MM.1S (cell line): ENCODE data around the gene SCGB3A2.

Source experiments
- EZH2 ChIP-seq: fragments of 300-600 bp; sonication (generic); optimal IDR thresholded peaks from 2 replicates; pipeline ENCODE3; 2017; ENCODE audit warnings: low read depth, mild to moderate bottlenecking, antibody characterized with exemption, low read length, mixed read lengths
- EZH2phosphoT487 ChIP-seq: fragments of 300-600 bp; sonication (generic); IDR thresholded peaks from 2 replicates; pipeline ENCODE4 v1.6.1; 2018; ENCODE audit warnings: antibody characterized with exemption, low read length
- TF ChIP-seq, protein P1 (sequence below): fragments of 300-600 bp; sonication (generic); IDR thresholded peaks from 2 replicates; pipeline ENCODE4 v1.5.1; 2016; ENCODE audit warnings: antibody characterized with exemption, low read length, mixed read lengths

DNA sequence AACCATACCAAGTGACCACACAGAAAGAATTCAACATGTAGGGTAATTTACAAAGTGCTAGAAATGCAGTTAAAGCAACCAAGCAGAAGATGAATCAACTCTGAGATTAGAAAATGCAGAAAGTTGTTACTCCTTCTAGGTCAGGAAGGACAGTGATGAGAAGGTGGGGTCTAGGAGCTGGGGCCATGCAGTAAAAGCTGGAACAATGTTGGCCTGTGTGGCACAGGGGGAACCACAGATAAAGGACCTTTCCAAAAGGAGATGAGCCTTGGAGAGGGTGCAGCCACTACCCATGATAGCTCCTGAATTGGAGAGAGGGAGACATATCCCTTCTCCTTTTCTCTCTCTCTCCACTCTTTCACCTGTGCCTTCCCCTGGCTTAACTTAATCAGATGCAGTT, 2.4 kb upstream of the SCGB3A2 start:
- TF ChIP-seq, protein P1, sequence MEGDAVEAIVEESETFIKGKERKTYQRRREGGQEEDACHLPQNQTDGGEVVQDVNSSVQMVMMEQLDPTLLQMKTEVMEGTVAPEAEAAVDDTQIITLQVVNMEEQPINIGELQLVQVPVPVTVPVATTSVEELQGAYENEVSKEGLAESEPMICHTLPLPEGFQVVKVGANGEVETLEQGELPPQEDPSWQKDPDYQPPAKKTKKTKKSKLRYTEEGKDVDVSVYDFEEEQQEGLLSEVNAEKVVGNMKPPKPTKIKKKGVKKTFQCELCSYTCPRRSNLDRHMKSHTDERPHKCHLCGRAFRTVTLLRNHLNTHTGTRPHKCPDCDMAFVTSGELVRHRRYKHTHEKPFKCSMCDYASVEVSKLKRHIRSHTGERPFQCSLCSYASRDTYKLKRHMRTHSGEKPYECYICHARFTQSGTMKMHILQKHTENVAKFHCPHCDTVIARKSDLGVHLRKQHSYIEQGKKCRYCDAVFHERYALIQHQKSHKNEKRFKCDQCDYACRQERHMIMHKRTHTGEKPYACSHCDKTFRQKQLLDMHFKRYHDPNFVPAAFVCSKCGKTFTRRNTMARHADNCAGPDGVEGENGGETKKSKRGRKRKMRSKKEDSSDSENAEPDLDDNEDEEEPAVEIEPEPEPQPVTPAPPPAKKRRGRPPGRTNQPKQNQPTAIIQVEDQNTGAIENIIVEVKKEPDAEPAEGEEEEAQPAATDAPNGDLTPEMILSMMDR, result no peak
- TF ChIP-seq EZH2 (no peak), EZH2phosphoT487 (no peak)
